Measurements from ENCODE around the gene CNTNAP2. TPM values are rescaled to one million over a fixed set of nuclear protein-coding genes. Genes with fewer than 3 reads are reported as not detected.

The CNTNAP2 gene
- total and polyA plus RNA-seq, 2 of the 4 experiments (the other 2 are of a cell fraction): not detected

DNA sequence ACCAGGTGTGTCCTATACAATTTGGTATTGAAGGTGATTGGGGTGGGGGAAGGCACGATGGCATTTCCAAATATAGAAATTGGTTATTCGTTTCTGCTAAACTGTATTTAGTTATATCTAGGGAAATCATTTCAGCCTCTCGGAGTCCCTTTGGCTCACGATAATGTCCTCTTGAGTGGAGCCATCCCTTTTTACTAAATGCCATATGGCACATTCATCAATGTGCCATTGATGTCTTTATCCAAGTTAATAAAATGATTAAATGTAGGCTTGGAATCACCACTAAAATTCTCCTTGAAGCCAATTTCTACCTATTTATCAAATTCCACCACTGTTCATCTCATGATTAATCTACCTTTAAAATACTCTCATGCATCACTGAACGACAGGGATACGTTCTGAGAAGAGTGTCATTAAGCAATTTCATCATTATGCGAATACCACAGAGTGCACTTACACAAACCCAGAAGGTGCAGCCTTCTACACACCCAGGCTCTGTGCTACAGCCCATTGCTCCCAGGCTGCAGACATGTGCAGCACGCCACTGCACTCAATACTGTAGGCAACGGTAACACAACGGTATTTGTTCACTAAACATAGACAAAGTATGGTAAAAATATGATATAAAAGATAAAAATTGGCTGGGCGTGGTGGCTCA lies 2254.8 kb downstream of the CNTNAP2 start:
- H2BK20ac ChIP-seq (ENCODE audit: low read depth, low read length): no peak overlapping the region
- H4K5ac ChIP-seq (ENCODE audit: low read depth, low read length): no peak overlapping the region
- no peak overlapping the region for H2BK15ac ChIP-seq (ENCODE audit: low read depth, low read length)
- TF ChIP-seq ELK1 (IDR thresholded peaks at IDR 0.05; ENCODE audit: borderline replicate concordance, low read depth, low read length) (no peak), BHLHE40 (IDR thresholded peaks at IDR 0.05; ENCODE audit: low read depth, low read length) (no peak), NFE2L2 (IDR thresholded peaks at IDR 0.05; ENCODE audit: low read depth, low read length) (no peak), USF2 (IDR thresholded peaks at IDR 0.05; ENCODE audit: low read depth, low read length) (no peak), POLR2A (IDR thresholded peaks at IDR 0.05; ENCODE audit: low read depth, low read length) (no peak), RAD21 (IDR thresholded peaks at IDR 0.05; ENCODE audit: low read length) (no peak), CHD1 (IDR thresholded peaks at IDR 0.05; ENCODE audit: low read depth, low read length) (no peak), CEBPB (IDR thresholded peaks at IDR 0.05; ENCODE audit: low read depth, low read length) (no peak), RFX5 (IDR thresholded peaks at IDR 0.05; ENCODE audit: low read depth, low read length) (no peak), RCOR1 (IDR thresholded peaks at IDR 0.05; ENCODE audit: insufficient replicate concordance, low read length) (no peak), CTCF (conservative IDR thresholded peaks at IDR 0.05; ENCODE audit: low read depth, low read length) (no peak), MAZ (IDR thresholded peaks at IDR 0.05; ENCODE audit: borderline replicate concordance, low read depth, low read length) (no peak), FOS (IDR thresholded peaks at IDR 0.05; ENCODE audit: low read depth, low read length) (no peak), MAFK (IDR thresholded peaks at IDR 0.05; ENCODE audit: low read depth, low read length) (no peak), SMC3 (IDR thresholded peaks at IDR 0.05; ENCODE audit: low read depth, low read length) (no peak), MXI1 (IDR thresholded peaks at IDR 0.05; ENCODE audit: borderline replicate concordance, low read depth, low read length) (no peak)
- intact Hi-C loops (cut with micrococcal nuclease) (no loop called here), dilution Hi-C loops (cut with HindIII; ENCODE audit: low sequenced_read_pairs, unreplicated experiment) (no loop called here), in situ Hi-C loops (cut with MboI; ENCODE audit: low sequenced_read_pairs) (no loop called here)
- no peaks in the 10 kb centered on the region for H3K4me1 ChIP-seq (ENCODE audit: control insufficient read depth, insufficient read depth, low read length)
- DNase-seq: no peak
- no peak overlapping the region for H2BK5ac ChIP-seq (ENCODE audit: low read depth, low read length, poor library complexity, severe bottlenecking)
- no peak overlapping the region for H3K4ac ChIP-seq (ENCODE audit: low read depth, low read length)
- H2AK5ac ChIP-seq (ENCODE audit: low read depth, low read length): no peak overlapping the region
- H3K9me1 ChIP-seq (ENCODE audit: insufficient read depth, low read length): no peaks in the 10 kb centered on the region
- H3K56ac ChIP-seq (ENCODE audit: extremely low read depth, insufficient read depth, low read length): no peak overlapping the region
- no peaks in the 10 kb centered on the region for H3K27me3 ChIP-seq (ENCODE audit: control insufficient read depth, insufficient read depth, low read length)
- peaks cover 16% of the 10 kb centered on the region for H3K9me3 ChIP-seq (ENCODE audit: control insufficient read depth, insufficient read depth, low read length)
- ATAC-seq (ENCODE audit: low read depth): no peak
- POLR2A ChIA-PET (ENCODE audit: unreplicated experiment): no interaction called here
- no peaks in the 10 kb centered on the region for H4K20me1 ChIP-seq (ENCODE audit: insufficient read depth, low read length)
- no peak overlapping the region for H2BK120ac ChIP-seq (ENCODE audit: low read depth, low read length)
- no peak overlapping the region for H3K14ac ChIP-seq (replicated peaks; ENCODE audit: low read depth, low read length)
- H4K8ac ChIP-seq (ENCODE audit: low read depth in 2 of 2, low read length in 2 of 2): no peak overlapping the region
- no peak overlapping the region for H3K18ac ChIP-seq (ENCODE audit: low read depth, low read length)
- BruUV-seq (replicated peaks): no TSS peak
- H2AK9ac ChIP-seq (replicated peaks; ENCODE audit: low read depth, low read length, poor library complexity): no peak overlapping the region
- WGBS, 2 experiments (ENCODE audit: extremely low coverage in 2 of 2, insufficient read length in 1 of 2): 71% methylated on average over 1 of the region's 11 CpGs; no CpG with 5 or more reads in 1 of the 2 experiments
- H3K27ac ChIP-seq (ENCODE audit: insufficient read depth, low read length): no peak overlapping the region
- H3K4me3 ChIP-seq (ENCODE audit: insufficient read depth, low read depth, low read length): no peak overlapping the region
- H4K91ac ChIP-seq (ENCODE audit: insufficient read depth, low read depth, low read length): no peak overlapping the region
- no peaks in the 10 kb centered on the region for H3K79me1 ChIP-seq (ENCODE audit: low read depth in 1 of 2, low read length in 2 of 2)
- no peak overlapping the region for H3K4me2 ChIP-seq (ENCODE audit: low read depth, low read length)
- no peak overlapping the region for H3K9ac ChIP-seq (ENCODE audit: low read depth, low read length)
- H3K36me3 ChIP-seq (ENCODE audit: control insufficient read depth, insufficient read depth, low read length): no peaks in the 10 kb centered on the region
- no peak overlapping the region for H2AFZ ChIP-seq (replicated peaks; ENCODE audit: low read length, poor library complexity)
- H3K23ac ChIP-seq (ENCODE audit: low read depth, low read length): no peak overlapping the region
- CTCF ChIA-PET: no interaction called here
